GM12878 (cell line): Measurements from ENCODE around the gene WDR74. TPM values are rescaled to one million over a fixed set of nuclear protein-coding genes. Genes with fewer than 3 reads are reported as not detected.

ENCODE experiments used
- ATAC-seq: fragments of 200-7000 bp; cut with Tn5 transposase; 3 replicates; pipeline ENCODE4 v1.9.1; 2020; ENCODE audit warnings: mild to moderate bottlenecking, moderate library complexity
- BruUV-seq: library from RNA; stranded (reverse); fragments of 400-500 nt; replicated peaks from 2 replicates; lab custom pipeline; 2021; lab: Mats Ljungman, UMichigan
- CTCF ChIA-PET: fragments of 300-600 bp; sonication (Branson Sonifier 250); formaldehyde crosslinking; extraction: SDS; loops from one replicate; lab custom pipeline; 2021; ENCODE audit warnings: inconsistent platforms; lab: Yijun Ruan, JAX
- POLR2A ChIA-PET: fragments of 350-600 bp; formaldehyde crosslinking; extraction: SDS; loops from one replicate; lab custom pipeline; 2021; ENCODE audit warnings: inconsistent platforms; lab: Charles Lee
- RAD21 ChIA-PET: fragments of 300-600 bp; sonication (Branson Sonifier 250); formaldehyde crosslinking; loops from one replicate; lab custom pipeline; 2023; ENCODE audit warnings: antibody characterized with exemption; ENCODE audit not compliant: unreplicated experiment; lab: Charles Lee
- SMC1A ChIA-PET: fragments of 300-600 bp; sonication (Branson Sonifier 250); formaldehyde crosslinking; loops from one replicate; lab custom pipeline; 2023; ENCODE audit not compliant: unreplicated experiment, uncharacterized antibody; lab: Charles Lee
- DNase-seq: peaks from one replicate; pipeline ENCODE4 v3.0.0-alpha.2; 2011; ENCODE audit warnings: low read depth, low spot score
- FAIRE-seq: peaks from 3 replicates; lab custom pipeline; 2011; peaks lifted over from hg19 to GRCh38; lab: Jason Lieb, UNC
- H2AFZ ChIP-seq: 2 replicates; pipeline ENCODE4 v1.6.0; 2011; ENCODE audit warnings: low read depth, low read length, control low read depth; ENCODE audit not compliant: control insufficient read depth
- H3K27ac ChIP-seq: 2 replicates; pipeline ENCODE4 v1.5.1; 2011; ENCODE audit warnings: control low read depth; ENCODE audit not compliant: control insufficient read depth, insufficient read depth
- H3K27me3 ChIP-seq, 2 experiments: replicated peaks in 1 of 2; 2 replicates each; pipeline versions ENCODE4 v1.6.0 to v1.6.1; 2011; ENCODE audit warnings: low read length in 1 of 2; ENCODE audit not compliant: control insufficient read depth in 2 of 2, insufficient read depth in 2 of 2
- H3K36me3 ChIP-seq, 2 experiments: 2 replicates each; pipeline ENCODE4 v1.5.1; 2011; ENCODE audit warnings: low read length in 1 of 2; ENCODE audit not compliant: control insufficient read depth in 2 of 2, insufficient read depth in 2 of 2
- H3K4me1 ChIP-seq: 2 replicates; pipeline ENCODE4 v1.6.1; 2011; ENCODE audit warnings: mild to moderate bottlenecking, low read length, moderate library complexity, mixed read lengths; ENCODE audit not compliant: control insufficient read depth, insufficient read depth
- H3K4me2 ChIP-seq: 2 replicates; pipeline ENCODE4 v1.6.0; 2011; ENCODE audit warnings: control low read depth; ENCODE audit not compliant: control insufficient read depth, insufficient read depth
- H3K4me3 ChIP-seq: fragments of 200-600 bp; sonication (generic); 2 replicates; pipeline ENCODE4 v1.5.1; 2016
- H3K79me2 ChIP-seq: 2 replicates; pipeline ENCODE4 v1.6.0; 2011; ENCODE audit warnings: low read length; ENCODE audit not compliant: control insufficient read depth, insufficient read depth
- H3K9ac ChIP-seq: 2 replicates; pipeline ENCODE4 v1.8.0; 2011; ENCODE audit warnings: low read length, control low read depth, mixed read lengths; ENCODE audit not compliant: control insufficient read depth, insufficient read depth
- H3K9me3 ChIP-seq: replicated peaks from 3 replicates; pipeline ENCODE4 v1.5.1; 2011; ENCODE audit warnings: mild to moderate bottlenecking, low read length; ENCODE audit not compliant: control insufficient read depth, insufficient read depth
- H4K20me1 ChIP-seq: 2 replicates; pipeline ENCODE4 v1.6.0; 2011; ENCODE audit not compliant: control insufficient read depth, insufficient read depth
- ATF7 ChIP-seq: fragments of 450-650 bp; IDR thresholded peaks from 2 replicates; pipeline ENCODE4 v1.6.1; 2016; ENCODE audit warnings: low read depth, mild to moderate bottlenecking
- BRCA1 ChIP-seq: IDR thresholded peaks from 2 replicates; pipeline ENCODE4 v1.6.1; 2011; ENCODE audit warnings: low read depth, low read length, improper control_type of control experiment
- CHD1 ChIP-seq: IDR thresholded peaks from 2 replicates; pipeline ENCODE4 v1.6.1; 2012; ENCODE audit warnings: low read depth, low read length, improper control_type of control experiment
- DPF2 ChIP-seq: fragments of 450-650 bp; IDR thresholded peaks from 2 replicates; pipeline ENCODE4 v1.6.1; 2017; ENCODE audit warnings: mild to moderate bottlenecking
- ESRRA ChIP-seq: IDR thresholded peaks from 2 replicates; pipeline ENCODE4 v1.6.1; 2012; ENCODE audit warnings: mild to moderate bottlenecking, low read length, improper control_type of control experiment
- IKZF2 ChIP-seq, 2 experiments: fragments of 450-650 bp; IDR thresholded peaks; 2 replicates each; pipeline ENCODE4 v1.6.1; 2017; ENCODE audit warnings: mild to moderate bottlenecking in 2 of 2, moderate library complexity in 2 of 2
- MEF2A ChIP-seq: IDR thresholded peaks from 2 replicates; pipeline ENCODE4 v1.6.1; 2011; ENCODE audit warnings: low read depth, mild to moderate bottlenecking, low read length, moderate library complexity; ENCODE audit not compliant: insufficient read depth
- POLR2AphosphoS5 ChIP-seq: IDR thresholded peaks from 2 replicates; pipeline ENCODE4 v1.6.1; 2011; ENCODE audit warnings: mild to moderate bottlenecking, low read length, inconsistent platforms
- RFX5 ChIP-seq: IDR thresholded peaks from 2 replicates; pipeline ENCODE4 v1.6.1; 2011; ENCODE audit warnings: low read depth, low read length, improper control_type of control experiment
- SMAD1 ChIP-seq: fragments of 450-650 bp; IDR thresholded peaks from 2 replicates; pipeline ENCODE4 v1.6.1; 2018; ENCODE audit warnings: mild to moderate bottlenecking, low read depth; ENCODE audit not compliant: partially characterized antibody
- SUPT20H ChIP-seq: IDR thresholded peaks from 2 replicates; pipeline ENCODE4 v1.6.1; 2011; ENCODE audit warnings: low read depth, mild to moderate bottlenecking, low read length, moderate library complexity, borderline replicate concordance; ENCODE audit not compliant: control insufficient read depth
- TCF12 ChIP-seq: IDR thresholded peaks from 2 replicates; pipeline ENCODE4 v1.6.1; 2011; ENCODE audit warnings: low read depth, mild to moderate bottlenecking, low read length
- ZZZ3 ChIP-seq: IDR thresholded peaks from 2 replicates; pipeline ENCODE4 v1.6.1; 2011; ENCODE audit warnings: low read depth; ENCODE audit not compliant: control insufficient read depth, insufficient read length
- WGBS: methylation state at CpG from one replicate; pipeline ENCODE4 v1.1.6; 2016; ENCODE audit warnings: low lambda C conversion rate; ENCODE audit not compliant: insufficient replicate concordance, insufficient coverage; ENCODE audit errors: missing lambda C conversion rate; 5-methylcytosine and 5-hydroxymethylcytosine counted together
- in situ Hi-C: fragments of 300-500 bp; cut with MboI; formaldehyde crosslinking; loops from 9 replicates; pipeline ENCODE4 v1.14.3; 2018; ENCODE audit warnings: mixed read lengths
- intact Hi-C: fragments of 100-400 bp; cut with micrococcal nuclease; formaldehyde crosslinking; loops from one replicate; pipeline ENCODE4 v1.14.2; 2022; ENCODE audit not compliant: unreplicated experiment
- polyA plus RNA-seq, 11 experiments: library from polyadenylated mRNA; depleted of rRNA in 4 of 11; unstranded in 6 of 11; stranded (reverse) in 5 of 11; fragments of >200 nt; fragmentation: Nextera tagmentation in 4 of 11; fragmentation: Illumina TruSeq in 1 of 11; extraction: Ambion mirVana in 4 of 11; extraction: Trizol in 1 of 11; gene quantifications; 1 replicate in 1 of 11; 2 replicates in 10 of 11; pipeline versions ENCODE4 v1.2.1 to v1.2.3, GENCODE V29; 2011 to 2016; ENCODE audit warnings: inconsistent platforms in 2 of 11, missing spikeins in 2 of 11, low read depth in 1 of 11
- total RNA-seq, 4 experiments: library from RNA; depleted of rRNA in 3 of 4; stranded (reverse); fragments of >200 nt in 3 of 4; fragmentation: Illumina TruSeq in 1 of 4; extraction: Trizol in 1 of 4; gene quantifications; 2 replicates each; pipeline versions ENCODE4 v1.2.1 to v1.2.3, GENCODE V29; 2013 to 2021
- TF ChIP-seq, protein P1 (sequence below): IDR thresholded peaks from 2 replicates; pipeline ENCODE4 v1.6.1; 2012; ENCODE audit warnings: improper control_type of control experiment, low read depth, low read length; ENCODE audit not compliant: insufficient replicate concordance
- TF ChIP-seq, protein P2 (sequence below): fragments of 450-650 bp; IDR thresholded peaks from 2 replicates; pipeline ENCODE4 v1.6.1; 2017; ENCODE audit warnings: mild to moderate bottlenecking, low read depth, inconsistent platforms; ENCODE audit not compliant: poor library complexity, severe bottlenecking

Gene WDR74
- total and polyA plus RNA-seq, 10 of the 15 experiments (the other 5 are each of a cell fraction or from before 2014, with no cell fraction given): 18.2 to 103 (median 60.7) TPM

DNA sequence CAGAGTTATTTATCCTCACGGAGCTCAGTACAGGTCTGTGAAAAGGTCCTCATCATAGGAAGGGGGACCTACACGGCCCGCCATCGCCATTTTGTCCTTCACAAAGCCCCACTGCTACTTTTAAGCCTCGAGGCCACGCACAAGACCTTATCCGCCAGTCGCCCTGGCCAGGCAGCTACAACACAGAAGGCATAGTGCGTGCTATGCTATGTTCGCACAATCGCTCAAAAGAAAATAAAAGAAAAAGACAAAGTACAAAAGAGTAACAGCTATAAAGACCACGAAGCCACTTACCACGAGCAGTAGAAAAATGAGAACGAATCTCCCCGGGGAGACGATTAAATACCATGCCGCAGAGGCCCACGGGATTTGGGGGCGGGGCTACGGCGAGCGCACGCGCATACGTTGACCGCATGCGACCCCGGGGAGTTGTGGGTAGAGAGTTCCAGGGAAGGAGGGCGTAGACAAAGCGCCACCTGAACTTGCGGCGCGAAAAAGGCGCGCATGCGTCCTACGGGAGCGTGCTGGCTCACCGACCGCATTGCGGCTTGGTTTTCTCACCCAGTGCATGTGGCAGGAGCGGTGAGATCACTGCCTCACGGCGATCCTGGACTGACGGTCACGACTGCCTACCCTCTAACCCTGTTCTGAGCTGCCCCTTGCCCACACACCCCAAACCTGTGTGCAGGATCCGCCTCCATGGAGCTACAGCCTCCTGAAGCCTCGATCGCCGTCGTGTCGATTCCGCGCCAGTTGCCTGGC is 16.4 kb upstream of the WDR74 start:
- in situ Hi-C loops (no loop called here), intact Hi-C loops (loop anchor here (1.0 kb wide), 2 partner anchors 14 to 128 kb away; partner anchors contain the start of gene HNRNPUL2)
- Histone ChIP-seq H3K4me2 (peak overlapping the region; percentile 94), H3K36me3 (peaks cover 17 to 32% of the 10 kb centered on the region in 2 experiments), H3K27me3 (no peaks in the 10 kb centered on the region), H4K20me1 (0 out of 2 replicates have a peak, but pooled peaks cover 3% of the 10 kb centered on the region), H3K9ac (peak overlapping the region; percentile 98), H2AFZ (peak overlapping the region; percentile 88), H3K27ac (peak overlapping the region; percentile 97), H3K79me2 (peaks cover 86% of the 10 kb centered on the region), H3K4me3 (peak overlapping the region; percentile 98), H3K9me3 (no peaks in the 10 kb centered on the region), H3K4me1 (peaks cover 20% of the 10 kb centered on the region)
- peak; percentile 75 for FAIRE-seq
- RAD21 ChIA-PET: interaction anchor here (0.9 to 3.6 kb wide), 12 partner anchors 10 to 311 kb away, joined by 3 to 31 read pairs (median 4); partner anchors contain the start of genes C11orf98, CSKMT, HNRNPUL2 and SLC3A2
- SMC1A ChIA-PET: interaction anchor here (0.6 to 5.2 kb wide), 16 partner anchors 10 to 342 kb away, joined by 3 to 36 read pairs (median 5); partner anchors contain the start of genes C11orf98, CSKMT, NXF1 and TMEM179B
- CTCF ChIA-PET: interaction anchor here (0.7 to 5.9 kb wide), 13 partner anchors 13 to 313 kb away, joined by 3 to 68 read pairs (median 5); partner anchors contain the start of genes SLC3A2, STX5, TAF6L and TMEM179B
- POLR2A ChIA-PET: interaction anchor here (0.5 to 7.8 kb wide), 37 partner anchors 7 to 1479 kb away, joined by 3 to 92 read pairs (median 4); partner anchors contain the start of genes B3GAT3, C11orf98, CSKMT and HNRNPUL2
- DNase-seq: peak; percentile 97
- ATAC-seq: peak; percentile 86
- WGBS: under 1% methylated on average over 54 of the region's 54 CpGs
- BruUV-seq: no TSS peak
- TF ChIP-seq SMAD1 (peak; percentile 94), TCF12 (peak; percentile 58; the same call in 1 of the 2 replicates), RFX5 (no peak), POLR2AphosphoS5 (peak; percentile 100), MEF2A (0 out of 2 replicates have a peak, but pooled peaks have one; percentile 39), CHD1 (peak; percentile 94), IKZF2 (IDR thresholded peaks at IDR 0.05) (peak; percentile 71 to 74), BRCA1 (no peak), ZZZ3 (no peak), ESRRA (peak; percentile 81; the same call in 1 of the 2 replicates), ATF7 (peak; percentile 85), DPF2 (peak; percentile 85), SUPT20H (no peak)
- TF ChIP-seq, protein P1, sequence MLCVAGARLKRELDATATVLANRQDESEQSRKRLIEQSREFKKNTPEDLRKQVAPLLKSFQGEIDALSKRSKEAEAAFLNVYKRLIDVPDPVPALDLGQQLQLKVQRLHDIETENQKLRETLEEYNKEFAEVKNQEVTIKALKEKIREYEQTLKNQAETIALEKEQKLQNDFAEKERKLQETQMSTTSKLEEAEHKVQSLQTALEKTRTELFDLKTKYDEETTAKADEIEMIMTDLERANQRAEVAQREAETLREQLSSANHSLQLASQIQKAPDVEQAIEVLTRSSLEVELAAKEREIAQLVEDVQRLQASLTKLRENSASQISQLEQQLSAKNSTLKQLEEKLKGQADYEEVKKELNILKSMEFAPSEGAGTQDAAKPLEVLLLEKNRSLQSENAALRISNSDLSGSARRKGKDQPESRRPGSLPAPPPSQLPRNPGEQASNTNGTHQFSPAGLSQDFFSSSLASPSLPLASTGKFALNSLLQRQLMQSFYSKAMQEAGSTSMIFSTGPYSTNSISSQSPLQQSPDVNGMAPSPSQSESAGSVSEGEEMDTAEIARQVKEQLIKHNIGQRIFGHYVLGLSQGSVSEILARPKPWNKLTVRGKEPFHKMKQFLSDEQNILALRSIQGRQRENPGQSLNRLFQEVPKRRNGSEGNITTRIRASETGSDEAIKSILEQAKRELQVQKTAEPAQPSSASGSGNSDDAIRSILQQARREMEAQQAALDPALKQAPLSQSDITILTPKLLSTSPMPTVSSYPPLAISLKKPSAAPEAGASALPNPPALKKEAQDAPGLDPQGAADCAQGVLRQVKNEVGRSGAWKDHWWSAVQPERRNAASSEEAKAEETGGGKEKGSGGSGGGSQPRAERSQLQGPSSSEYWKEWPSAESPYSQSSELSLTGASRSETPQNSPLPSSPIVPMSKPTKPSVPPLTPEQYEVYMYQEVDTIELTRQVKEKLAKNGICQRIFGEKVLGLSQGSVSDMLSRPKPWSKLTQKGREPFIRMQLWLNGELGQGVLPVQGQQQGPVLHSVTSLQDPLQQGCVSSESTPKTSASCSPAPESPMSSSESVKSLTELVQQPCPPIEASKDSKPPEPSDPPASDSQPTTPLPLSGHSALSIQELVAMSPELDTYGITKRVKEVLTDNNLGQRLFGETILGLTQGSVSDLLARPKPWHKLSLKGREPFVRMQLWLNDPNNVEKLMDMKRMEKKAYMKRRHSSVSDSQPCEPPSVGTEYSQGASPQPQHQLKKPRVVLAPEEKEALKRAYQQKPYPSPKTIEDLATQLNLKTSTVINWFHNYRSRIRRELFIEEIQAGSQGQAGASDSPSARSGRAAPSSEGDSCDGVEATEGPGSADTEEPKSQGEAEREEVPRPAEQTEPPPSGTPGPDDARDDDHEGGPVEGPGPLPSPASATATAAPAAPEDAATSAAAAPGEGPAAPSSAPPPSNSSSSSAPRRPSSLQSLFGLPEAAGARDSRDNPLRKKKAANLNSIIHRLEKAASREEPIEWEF: no peak
- TF ChIP-seq, protein P2, sequence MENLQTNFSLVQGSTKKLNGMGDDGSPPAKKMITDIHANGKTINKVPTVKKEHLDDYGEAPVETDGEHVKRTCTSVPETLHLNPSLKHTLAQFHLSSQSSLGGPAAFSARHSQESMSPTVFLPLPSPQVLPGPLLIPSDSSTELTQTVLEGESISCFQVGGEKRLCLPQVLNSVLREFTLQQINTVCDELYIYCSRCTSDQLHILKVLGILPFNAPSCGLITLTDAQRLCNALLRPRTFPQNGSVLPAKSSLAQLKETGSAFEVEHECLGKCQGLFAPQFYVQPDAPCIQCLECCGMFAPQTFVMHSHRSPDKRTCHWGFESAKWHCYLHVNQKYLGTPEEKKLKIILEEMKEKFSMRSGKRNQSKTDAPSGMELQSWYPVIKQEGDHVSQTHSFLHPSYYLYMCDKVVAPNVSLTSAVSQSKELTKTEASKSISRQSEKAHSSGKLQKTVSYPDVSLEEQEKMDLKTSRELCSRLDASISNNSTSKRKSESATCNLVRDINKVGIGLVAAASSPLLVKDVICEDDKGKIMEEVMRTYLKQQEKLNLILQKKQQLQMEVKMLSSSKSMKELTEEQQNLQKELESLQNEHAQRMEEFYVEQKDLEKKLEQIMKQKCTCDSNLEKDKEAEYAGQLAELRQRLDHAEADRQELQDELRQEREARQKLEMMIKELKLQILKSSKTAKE: no peak
